Uterus (tissue), 2 donors: ENCODE results near the gene ROPN1B.

Experiments
- CTCF ChIP-seq, 4 experiments: fragments of 200-600 bp in 2 of 4; fragments of 450-650 bp in 2 of 4; sonication (generic) in 2 of 4; IDR thresholded peaks; one replicate each; pipeline ENCODE4 v1.5.1; 2016 to 2019; ENCODE audit warnings: antibody characterized with exemption in 4 of 4, mild to moderate bottlenecking in 2 of 4, moderate library complexity in 1 of 4
- POLR2A ChIP-seq, 2 donors: fragments of 450-650 bp; IDR thresholded peaks; one replicate each; pipeline ENCODE4 v1.6.1; 2016; ENCODE audit warnings: antibody characterized with exemption in 2 of 2, mild to moderate bottlenecking in 1 of 2, moderate library complexity in 1 of 2

GRCh38 chr3:126026761-126027160 lies 57.8 kb downstream of the ROPN1B start:
- TF ChIP-seq CTCF (IDR thresholded peaks at IDR 0.05) (no peak), POLR2A (IDR thresholded peaks at IDR 0.05) (no peak)
